Astrocyte of the hippocampus (primary cell): ENCODE measurements around the gene SAE1.
"Not testable (repeated sequence)": the region's sequence is repeated elsewhere in the genome, so short reads cannot be mapped to it uniquely, and the experiment has no call there.

ENCODE experiments used
- DNase-seq: peaks from one replicate; pipeline ENCODE4 v3.0.0; 2011; ENCODE audit warnings: low read depth, low spot score

Gene SAE1

GRCh38 chr19:47239610-47240296 is 109.1 kb downstream of the SAE1 start:
- peak; percentile 95 for DNase-seq

- DNase-seq, result no peak
These were observed 109.9 kb downstream of the SAE1 start for GRCh38 chr19:47240556-47240955.

DNA sequence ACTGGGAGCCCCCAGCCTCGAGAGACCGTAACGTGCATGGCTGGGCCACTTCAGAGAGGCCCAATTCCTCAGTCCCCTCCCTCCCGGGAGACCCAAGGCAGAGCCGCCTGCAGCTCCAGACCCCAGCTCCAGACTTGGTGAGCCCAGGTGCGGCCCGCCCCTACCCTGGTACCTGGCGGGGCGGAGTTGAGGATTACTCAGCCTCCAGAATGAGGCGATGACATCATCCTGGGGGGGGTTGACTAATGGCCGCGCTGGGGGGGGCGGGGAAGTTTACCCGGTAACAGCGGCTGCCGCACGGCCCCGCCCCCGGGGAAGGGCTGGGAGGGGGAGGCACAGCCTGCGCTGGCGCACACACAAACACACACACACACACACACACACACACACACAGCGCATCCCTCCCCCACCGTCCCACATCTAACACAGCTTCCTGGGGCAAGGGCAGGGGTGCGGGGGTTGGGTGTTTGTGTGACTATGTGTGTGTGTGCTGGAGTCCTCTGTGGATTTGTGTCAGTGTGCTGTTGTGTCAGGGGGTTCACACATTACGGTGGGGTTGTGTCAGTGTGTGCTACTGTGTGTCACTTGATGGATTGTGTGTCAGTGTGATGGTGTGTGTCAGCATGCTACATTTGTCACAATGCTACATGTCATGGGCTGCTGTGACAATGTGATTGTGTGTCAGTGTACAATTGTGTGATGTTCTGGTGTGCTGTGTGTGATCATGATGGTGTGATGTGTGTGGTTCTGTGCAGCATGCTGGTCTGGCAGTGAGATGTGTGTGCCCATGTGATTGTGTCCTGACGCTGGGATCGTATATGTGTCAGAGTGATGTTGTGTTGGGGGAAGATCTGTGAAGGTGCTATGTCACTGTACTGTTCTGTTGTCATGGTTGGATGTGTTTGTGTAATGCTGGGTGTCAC is 110.6 kb downstream of the SAE1 start:
- peak; percentile 94 for DNase-seq

DNA sequence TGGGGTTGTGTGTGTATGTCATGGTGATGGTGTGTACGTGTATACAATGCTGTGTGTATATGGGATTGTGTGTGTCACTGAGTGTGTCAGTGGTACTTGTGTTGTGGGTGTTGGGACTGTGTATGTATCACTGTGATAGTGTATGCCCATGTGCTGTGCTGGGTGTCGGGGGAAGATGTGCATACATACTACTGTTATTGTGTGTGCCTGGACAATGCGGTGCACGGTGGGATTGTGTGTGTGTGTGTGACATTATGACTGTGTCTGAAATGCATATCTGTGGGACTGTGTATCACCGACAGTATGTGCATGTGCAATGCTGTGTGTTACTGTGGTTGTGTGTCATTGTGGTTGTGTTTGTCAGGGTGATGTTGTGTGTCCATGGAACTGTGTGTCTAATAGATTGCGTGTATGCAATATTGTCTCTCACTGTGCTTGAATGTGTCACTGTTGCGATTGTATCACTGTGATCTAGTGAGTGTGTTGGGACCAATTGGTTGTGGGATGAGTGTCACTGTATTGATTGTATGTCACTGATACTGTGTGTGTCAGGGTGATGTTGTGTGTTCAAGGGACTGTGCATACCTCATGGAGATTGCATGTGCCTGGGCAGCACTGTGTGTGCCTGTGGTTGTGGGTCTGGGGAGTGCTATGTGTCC is 111.4 kb downstream of the SAE1 start:
- no peak for DNase-seq

- DNase-seq, result no peak
These were observed 112.7 kb downstream of the SAE1 start for GRCh38 chr19:47243364-47243775.

DNA sequence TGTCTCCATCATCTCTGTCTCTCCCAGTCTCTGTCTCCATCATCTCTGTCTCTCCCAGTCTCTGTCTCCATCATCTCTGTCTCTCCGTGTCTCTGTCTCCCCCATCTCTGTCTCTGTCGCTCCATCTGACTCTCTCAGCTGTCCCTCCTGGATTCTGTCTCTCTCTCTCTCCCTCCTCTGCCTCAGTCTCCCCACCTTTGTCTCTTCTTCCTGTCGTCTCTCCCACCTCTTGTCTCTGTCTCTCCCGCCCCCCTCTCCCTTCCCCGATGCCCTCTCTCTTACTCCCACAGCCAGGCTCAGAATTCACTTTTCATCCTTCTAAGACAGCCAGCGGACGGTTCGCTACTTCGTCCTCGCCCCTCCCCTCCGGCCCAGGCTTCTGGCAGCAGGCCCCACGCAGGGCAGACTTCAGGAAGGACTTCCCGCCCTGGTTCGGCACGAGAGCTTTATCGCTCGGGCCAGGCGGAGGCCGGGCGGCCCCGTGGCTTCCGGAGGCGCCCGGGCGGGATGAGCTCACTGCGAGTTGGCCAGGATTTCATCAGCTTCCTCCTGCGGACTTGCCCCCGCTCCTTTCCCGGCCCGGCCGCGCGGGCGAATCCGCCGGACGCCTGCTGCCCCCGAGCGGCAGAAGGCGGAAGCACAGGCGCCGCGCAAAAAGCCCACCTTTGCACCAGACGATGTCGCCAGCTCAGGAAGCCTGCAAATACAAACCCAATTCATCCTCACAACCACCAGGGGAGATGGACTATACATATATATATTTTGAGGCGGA is 113.3 kb downstream of the SAE1 start:
- peak; percentile 99 for DNase-seq

GRCh38 chr19:47247308-47247990 is 116.8 kb downstream of the SAE1 start:
- DNase-seq, result peak; percentile 87

DNA sequence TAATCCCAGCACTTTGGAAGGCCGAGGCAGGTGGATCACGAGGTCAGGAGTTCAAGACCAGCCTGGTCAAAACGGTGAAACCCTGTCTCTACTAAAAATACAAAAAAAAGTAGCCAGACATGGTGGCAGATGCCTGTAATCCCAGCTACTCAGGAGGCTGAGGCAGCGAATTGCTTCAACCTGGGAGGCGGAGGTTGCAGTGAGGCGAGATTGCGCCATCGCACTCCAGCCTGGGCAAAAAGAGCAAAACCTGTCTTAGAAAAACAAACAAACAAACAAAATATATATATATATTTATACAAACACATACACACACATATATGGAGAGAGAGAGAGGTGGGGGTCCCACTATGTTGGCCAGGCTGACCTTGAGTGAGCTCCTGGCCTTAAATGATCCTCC is 122.4 kb downstream of the SAE1 start:
- DNase-seq, result not testable (repeated sequence)

- peak; percentile 91 for DNase-seq
These were observed 122.8 kb downstream of the SAE1 start for GRCh38 chr19:47253467-47253881.

- DNase-seq, result no peak
These were observed 123.3 kb downstream of the SAE1 start for GRCh38 chr19:47253970-47254369.

- DNase-seq, result peak; percentile 98
These were observed 125.5 kb downstream of the SAE1 start, which contains the start of gene CCDC9 for GRCh38 chr19:47255879-47256692. Gene CCDC9, plus strand, starts transcription at chr19:47256525. Its CDS starts 1,876 bp downstream, at chr19:47258401.

GRCh38 chr19:47256693-47257410 is 126.2 kb downstream of the SAE1 start:
- DNase-seq, result peak; percentile 100

GRCh38 chr19:47257411-47258169 is 127.0 kb downstream of the SAE1 start:
- DNase-seq, result no peak

DNA sequence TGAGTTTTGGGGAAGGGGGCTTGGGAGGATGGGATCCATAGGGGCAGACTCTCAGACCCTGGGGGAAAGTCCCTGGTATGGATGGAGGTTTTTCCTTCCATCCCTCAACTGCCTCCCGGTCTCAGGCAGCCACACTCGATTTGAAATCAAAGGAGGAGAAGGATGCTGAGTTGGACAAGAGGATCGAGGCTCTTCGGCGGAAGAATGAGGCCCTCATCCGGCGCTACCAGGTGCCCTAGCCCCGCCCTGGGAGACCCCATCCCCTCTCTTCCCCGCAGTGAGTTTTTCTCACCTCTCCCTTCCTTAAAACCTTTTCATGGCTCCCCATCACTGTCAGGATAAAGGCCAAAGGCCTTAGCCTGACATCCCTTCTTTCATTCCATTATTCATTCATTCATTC is 127.8 kb downstream of the SAE1 start:
- DNase-seq, result no peak

- DNase-seq, result no peak
These were observed 128.4 kb downstream of the SAE1 start for GRCh38 chr19:47258895-47259555.
